Kidney tubule cell (primary cell): ENCODE measurements around the gene MAML2.
"Not testable (repeated sequence)": the region's sequence is repeated elsewhere in the genome, so short reads cannot be mapped to it uniquely, and the experiment has no call there.

Source experiments
- DNase-seq: peaks from one replicate; pipeline ENCODE4 v3.0.0-alpha.2; 2018; ENCODE audit warnings: low spot score

MAML2 gene

DNA sequence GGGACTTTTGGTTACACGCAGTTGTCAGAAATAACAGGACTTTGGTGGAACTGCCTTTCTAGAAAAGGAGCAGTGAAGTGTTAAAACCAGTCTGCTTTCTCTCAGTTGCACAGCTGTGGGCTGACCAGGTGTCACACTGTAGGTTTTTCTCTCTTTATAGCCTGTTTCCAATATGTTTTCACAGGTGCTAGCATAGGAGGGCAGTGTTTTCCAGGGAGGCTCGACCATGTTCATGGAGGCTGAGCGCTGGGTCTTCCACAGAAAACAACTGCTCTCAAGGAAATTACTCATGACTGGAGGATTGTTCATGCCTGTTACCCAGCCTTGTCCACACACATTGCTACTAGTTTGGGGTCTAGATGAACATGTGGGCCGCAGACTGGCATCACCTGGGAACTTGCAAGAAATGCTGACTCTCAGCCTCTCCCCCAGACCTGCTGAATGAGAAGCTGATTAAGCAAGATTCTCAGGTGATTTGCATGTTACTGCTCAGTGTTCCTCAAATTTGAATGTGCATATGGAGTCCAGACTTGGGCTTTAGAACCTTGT, 157.7 kb downstream of the MAML2 start:
- DNase-seq: no peak

DNA sequence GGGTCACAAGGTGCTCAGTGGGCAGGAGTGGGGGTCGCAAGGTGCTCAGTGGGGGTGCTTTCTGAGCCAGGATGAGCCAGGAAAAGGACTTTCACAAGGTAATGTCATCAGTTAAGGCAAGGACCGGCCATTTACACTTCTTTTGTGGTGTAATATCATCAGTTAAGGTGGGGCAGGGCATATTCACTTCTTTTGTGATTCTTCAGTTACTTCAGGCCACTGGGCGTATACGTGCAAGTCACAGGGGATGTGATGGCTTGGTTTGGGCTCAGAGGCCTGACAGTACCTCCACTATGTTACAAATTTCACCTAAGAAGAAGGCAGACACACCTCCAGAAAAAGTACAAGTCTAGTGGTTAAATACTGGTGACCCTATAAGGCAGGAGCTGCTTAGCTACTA, 162.1 kb downstream of the MAML2 start:
- not testable (repeated sequence) for DNase-seq

DNA sequence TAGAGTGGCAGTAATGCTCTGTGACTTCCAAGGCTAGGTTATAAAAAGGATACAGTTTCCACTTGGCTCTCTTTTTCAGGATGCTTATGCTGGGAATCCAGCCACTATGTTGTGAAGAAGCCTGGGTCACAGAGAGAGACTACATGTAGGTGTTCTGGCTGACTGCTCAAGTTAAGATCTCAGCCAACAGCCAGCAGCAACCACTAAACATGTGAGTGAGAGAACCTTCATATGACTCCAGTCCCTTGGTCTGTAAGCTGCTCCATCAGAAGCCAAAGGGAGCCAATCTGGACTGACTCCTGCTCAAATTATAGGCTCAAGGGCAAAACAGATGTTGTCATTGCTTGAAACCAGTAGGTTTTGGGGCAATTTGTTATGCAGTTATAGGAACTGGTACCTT, 162.7 kb downstream of the MAML2 start:
- DNase-seq: peak; percentile 45

DNA sequence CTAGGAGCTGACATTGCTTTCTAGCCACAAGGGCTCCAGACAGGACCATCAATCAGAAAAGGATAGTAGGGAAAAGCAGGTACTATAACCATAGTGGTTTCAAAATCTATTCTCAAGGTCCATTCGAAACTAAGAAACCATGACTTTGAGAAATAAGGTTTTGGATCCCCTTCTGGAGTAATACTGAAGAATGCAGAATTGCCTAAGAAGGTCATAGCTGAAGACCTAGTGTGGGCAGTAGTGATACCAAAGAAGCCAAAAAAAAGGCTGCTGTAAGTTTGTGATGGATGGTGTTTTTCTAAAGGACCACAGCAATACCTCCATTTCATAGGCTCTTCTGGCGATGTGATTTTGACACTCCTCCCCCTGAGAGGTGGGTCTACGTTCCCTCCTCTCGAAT, 163.1 kb downstream of the MAML2 start:
- no peak for DNase-seq

GRCh38 chr11:96178887-96179279, 164.1 kb downstream of the MAML2 start:
- no peak for DNase-seq

DNA sequence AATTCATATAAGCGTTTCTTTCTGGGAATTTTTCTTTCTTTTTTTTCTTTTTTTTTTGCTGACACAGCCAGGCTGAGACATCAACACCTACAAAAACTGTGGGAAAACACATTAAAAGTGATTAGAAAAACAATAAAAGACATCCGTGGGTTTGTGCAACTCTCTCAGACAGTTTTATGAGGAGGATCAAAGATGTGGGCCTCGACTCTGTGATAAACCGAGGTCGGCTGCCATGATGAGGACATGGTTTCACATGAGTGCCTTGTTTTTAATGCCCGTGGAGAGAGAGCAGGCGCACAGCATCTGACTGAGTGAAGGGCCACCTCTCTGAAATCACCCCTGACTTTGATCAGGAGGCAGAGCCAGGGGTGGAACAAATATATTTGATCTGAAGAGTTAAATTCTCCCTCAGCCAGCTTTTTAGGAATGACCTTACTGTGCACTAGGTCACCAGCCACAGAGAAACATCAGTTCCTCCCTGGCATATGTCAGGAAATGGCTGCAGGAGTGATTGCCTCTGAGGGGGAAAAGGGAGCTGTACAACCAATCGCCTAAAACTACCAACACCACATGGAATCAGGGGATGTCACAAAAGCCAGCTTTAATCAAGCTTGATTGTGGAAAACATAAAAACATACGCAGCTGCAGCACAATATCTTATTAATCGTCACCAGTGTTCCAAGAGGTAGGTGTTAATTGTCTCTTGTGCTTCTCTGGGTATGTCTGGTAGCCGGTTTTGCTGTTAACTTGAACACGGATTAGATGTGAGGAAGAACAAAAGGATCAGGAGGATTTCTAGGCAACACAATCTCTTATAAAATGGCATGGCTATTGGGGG, 164.7 kb downstream of the MAML2 start:
- DNase-seq: no peak

DNA sequence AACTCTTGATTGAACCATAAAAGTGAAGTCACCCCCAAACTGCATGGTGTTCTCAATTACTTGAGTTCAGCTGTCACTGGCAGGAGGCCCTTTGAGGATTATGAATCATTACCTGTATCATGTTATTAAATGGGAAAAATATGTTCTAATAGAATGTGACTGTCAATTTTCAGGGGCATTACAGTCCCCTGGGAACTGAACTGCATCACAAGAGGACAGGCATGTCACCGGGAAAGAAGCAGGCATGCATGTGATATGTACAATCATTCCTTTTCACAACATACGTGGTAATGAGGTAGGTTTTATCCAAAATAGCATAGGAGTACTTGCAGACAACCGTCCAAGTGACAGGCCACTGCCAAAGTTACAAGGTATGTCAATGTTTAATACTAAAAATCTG, 165.8 kb downstream of the MAML2 start:
- no peak for DNase-seq

GRCh38 chr11:96173906-96174305, 169.1 kb downstream of the MAML2 start:
- no peak for DNase-seq

DNA sequence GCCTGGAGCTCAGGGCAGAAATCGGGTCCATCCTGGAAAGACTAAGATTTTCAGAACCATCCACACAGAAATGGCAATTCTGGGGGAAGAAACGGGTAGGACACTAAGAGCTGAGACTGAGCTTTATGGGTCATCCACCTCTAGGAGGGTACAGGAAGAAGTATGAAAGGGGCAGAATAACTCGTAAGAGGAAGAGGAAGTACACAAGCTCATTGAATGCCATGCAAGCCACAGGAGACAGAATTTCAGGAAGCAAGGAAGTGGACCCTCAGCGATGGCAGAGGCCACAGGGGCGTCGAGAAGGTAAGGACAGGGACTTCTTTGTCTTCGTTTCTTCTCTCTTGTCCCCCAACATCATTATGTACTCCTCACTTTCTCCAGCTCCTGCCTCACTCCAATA, 169.6 kb downstream of the MAML2 start:
- no peak for DNase-seq

DNA sequence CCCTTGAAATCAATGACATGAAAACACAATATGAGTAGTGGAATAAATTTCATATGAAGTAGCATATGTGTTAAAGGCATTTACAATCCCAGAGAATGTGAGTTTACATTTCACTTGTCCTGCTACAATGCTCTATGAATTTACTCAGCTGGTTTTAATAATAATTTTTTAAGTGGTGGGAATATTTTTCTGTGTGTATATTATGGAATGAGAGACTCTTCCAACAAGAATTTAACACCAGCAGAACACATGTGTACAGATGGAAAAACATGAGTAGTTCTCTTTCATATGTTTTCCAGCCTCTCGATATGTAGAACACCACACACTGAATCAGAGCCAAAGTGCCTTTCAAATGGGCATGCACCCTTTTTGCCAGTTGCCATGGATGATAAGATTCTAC, 170.4 kb downstream of the MAML2 start:
- DNase-seq: no peak

DNA sequence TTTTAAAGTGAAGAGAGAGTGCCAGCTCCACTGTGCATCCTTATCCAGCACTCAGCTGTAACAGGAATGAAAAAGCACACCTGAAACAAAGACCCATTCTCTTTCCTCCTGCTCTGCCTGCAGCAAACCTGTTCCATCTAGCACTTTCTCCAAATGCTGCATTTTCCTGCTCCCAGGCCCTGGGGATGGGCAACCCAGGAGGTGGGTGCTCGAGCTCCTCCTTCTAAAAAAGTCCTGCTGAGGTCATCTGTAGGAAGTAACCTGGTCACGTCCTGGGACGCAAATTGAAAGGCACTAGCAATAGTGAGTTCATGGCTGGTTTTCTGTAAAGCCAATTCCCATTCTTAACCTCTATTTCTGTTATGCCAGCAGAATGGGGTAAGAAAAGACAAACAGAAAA, 173.7 kb downstream of the MAML2 start:
- peak; percentile 54 for DNase-seq

GRCh38 chr11:96168623-96169022, 174.4 kb downstream of the MAML2 start:
- DNase-seq: peak; percentile 81

GRCh38 chr11:96167787-96168186, 175.2 kb downstream of the MAML2 start:
- DNase-seq: no peak

GRCh38 chr11:96167203-96167758, 175.7 kb downstream of the MAML2 start:
- no peak for DNase-seq

DNA sequence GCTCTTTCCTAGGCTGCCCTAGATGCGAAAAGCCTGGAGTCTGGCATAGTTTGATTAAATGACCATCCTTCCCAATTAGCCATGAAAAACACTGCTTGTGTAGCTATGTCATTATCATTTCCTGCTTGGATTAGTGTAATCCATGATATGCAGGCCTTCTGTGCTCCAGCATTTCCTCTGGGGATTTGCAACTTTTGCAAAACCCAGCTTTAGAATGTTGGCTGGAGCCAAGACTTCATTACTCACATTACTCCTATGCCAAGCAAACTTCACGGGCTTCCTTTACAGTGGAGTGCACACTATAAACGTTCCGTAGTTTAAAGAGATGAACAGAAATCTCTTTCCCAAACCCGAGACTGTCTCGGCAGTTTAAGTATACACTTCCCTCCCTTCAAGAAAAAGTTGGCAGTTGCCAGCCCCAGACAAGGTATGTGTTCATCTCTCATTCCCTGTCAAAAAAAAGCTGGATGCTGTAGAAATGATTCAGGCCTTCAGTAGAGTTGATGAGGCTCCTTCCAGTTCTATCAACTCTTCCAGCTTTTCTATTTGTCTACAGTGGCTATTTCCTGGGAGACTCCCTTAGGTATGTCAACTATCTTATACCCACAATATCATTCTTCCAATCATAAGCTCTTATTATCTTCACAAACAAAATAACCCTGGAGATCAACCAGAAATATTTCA, 180.0 kb downstream of the MAML2 start:
- DNase-seq: no peak

GRCh38 chr11:96161307-96162089, 181.5 kb downstream of the MAML2 start:
- no peak for DNase-seq

DNA sequence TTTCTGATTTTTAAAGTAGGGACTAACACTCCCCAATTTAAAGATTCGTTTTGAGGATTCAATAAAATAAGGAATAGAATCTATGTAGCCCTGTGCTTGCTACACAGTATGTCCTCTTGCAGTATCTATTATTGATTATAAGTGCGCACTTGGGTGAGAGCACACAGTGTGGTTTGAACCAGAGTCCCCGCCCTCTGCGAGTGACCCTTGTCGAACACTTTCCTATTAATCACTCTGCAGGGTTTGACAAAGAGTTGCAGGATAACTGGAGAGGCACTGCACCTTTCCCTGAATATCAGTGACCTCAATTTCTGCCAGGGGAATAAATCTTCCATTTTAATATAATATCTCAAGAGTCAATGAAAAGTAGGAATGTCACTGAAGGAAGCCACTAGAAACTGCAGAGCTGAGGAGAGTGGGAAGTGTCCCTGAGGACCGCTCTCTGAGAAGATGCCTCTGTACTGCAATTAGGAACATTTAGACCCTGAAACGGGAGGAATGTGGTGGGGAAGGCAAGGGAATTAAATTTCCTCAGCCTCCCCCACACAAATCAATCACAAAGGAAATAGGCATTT, 182.2 kb downstream of the MAML2 start:
- DNase-seq: no peak

GRCh38 chr11:96159968-96160367, 183.0 kb downstream of the MAML2 start:
- no peak for DNase-seq

DNA sequence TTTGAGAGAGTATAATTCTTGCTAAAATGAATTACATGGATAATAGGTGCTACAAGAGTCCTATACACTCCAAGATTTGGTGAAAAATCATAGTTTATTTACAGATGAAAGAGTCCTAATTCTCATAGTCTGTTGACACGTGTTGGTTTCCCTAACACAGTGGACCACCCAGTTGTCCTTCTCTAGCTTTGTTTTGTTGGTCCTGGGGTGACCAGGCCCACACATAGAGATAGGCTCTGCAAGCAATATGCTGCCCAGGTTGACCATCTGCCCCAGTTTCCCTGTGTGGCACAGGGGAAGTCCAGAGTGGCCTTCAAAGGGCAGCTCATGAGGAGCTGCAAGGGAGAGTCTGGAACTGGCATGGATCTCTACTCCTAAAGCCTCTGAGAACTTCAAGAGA, 184.9 kb downstream of the MAML2 start:
- no peak for DNase-seq

DNA sequence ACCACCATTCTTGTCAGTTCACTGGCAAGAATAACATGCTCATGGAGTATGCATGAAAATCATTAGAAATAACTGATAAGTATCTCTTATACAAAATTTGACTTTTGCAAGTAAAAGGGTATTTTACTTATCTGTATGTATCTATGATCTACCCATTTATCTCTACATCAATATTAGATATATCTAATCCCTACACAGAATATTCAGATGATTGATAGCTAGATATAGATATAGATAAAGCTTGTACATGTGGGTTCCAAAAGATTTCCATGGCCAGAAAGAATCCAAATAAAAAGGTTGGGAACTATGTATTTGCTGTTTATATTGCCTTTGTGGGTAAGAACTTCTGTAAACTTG, 185.5 kb downstream of the MAML2 start:
- DNase-seq: no peak

GRCh38 chr11:96156379-96156722, 186.6 kb downstream of the MAML2 start:
- no peak for DNase-seq
